ENCODE measurements around the gene CTDSPL2. TPM values are rescaled to one million over a fixed set of nuclear protein-coding genes. Genes with fewer than 3 reads are reported as not detected.
"Not testable (repeated sequence)": the region's sequence is repeated elsewhere in the genome, so short reads cannot be mapped to it uniquely, and the experiment has no call there.

Gene CTDSPL2
- total and polyA plus RNA-seq, 2 experiments from 2014 or later, result 21.1 to 48.2 TPM

DNA sequence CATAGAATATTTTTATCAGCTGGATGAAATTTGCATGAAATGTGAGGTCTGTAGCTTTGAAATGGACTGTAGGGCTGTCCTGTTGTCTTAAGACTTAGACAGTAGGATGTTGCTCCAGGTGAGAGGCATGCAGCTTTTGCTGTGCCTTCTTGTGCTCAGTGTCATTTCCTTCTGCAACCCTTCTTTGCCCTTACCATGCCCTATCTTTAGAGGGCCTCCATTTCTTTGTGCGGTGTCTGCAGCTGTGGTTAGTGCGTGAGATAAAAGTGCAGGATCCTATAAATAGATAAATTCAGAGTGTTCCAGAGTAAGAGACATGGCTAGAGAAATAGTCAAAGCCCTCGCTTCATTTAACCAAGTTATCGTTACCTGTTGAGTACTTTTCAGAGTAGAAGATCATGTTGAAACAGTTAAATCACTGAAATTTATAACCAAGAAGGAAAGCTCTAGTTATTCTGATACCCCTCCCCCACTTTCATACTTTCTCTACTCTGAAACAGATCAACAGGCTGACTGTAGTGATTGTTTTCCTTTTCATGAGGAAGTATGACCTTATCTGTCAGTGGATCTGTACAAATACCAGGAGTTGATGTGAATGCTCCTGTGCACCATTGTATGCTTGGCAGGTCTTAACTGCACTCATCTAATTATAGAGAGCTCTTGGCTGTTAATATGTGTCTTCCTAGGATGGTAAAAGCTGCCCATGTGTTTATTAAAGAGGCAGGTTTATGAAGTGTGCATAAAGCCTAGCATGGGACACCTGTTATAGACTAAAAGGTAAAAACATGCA, 127.7 kb downstream of the CTDSPL2 start:
- no peak overlapping the region for H3K4me2 ChIP-seq (ENCODE audit: unreplicated experiment)
- peaks cover 7% of the 10 kb centered on the region; the same call in 1 of the 2 replicates for H3F3A ChIP-seq (ENCODE audit: insufficient read depth)
- no peak overlapping the region for H3K4me3 ChIP-seq
- peaks cover 79% of the 10 kb centered on the region for H3K36me3 ChIP-seq (ENCODE audit: low read depth)
- no peak overlapping the region for H3K27ac ChIP-seq
- in situ Hi-C loops (cut with MboI), result no loop called here
- no peak overlapping the region for H3K9ac ChIP-seq
- TF ChIP-seq EZH2 (IDR thresholded peaks at IDR 0.05; ENCODE audit: insufficient read depth, poor library complexity, severe bottlenecking), result no peak
- no peak for TF ChIP-seq EZH2phosphoT487 (IDR thresholded peaks at IDR 0.05; ENCODE audit: insufficient read depth, low read depth)
- H4K20me1 ChIP-seq (ENCODE audit: insufficient read depth), result no peaks in the 10 kb centered on the region
- DNase-seq, result no peak
- no peaks in the 10 kb centered on the region for H3K4me1 ChIP-seq (ENCODE audit: insufficient read depth)
- H3K9me3 ChIP-seq (ENCODE audit: low read depth), result no peaks in the 10 kb centered on the region
- peaks cover 87% of the 10 kb centered on the region for H3K79me2 ChIP-seq (ENCODE audit: insufficient read depth)
- H3K27me3 ChIP-seq (replicated peaks; ENCODE audit: insufficient read depth), result no peaks in the 10 kb centered on the region
- H2AFZ ChIP-seq, result no peak overlapping the region
- H3K9me2 ChIP-seq (ENCODE audit: insufficient read depth), result no peaks in the 10 kb centered on the region
- 96% methylated on average over 4 of the region's 4 CpGs for WGBS, 2 experiments (ENCODE audit: low coverage in 1 of 2, low lambda C conversion rate in 2 of 2, missing lambda C conversion rate in 2 of 2)

DNA sequence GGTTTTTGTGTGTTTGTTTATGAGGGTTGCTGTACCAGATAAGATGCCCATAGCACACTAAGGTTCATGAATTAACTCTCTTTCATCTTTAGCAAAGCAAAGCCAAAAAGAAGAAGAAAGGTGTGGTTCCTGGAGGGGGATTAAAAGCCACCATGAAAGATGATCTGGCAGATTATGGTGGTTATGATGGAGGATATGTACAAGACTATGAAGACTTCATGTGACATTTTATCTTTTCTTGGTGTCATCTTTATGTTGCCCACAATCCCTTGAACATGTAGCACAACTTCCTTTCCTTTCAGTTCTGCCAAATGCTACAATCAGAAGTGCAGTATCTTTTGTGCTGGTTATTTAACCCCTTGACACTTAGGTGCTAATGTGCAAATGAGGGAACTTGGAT, 133.5 kb downstream of the CTDSPL2 start:
- Histone ChIP-seq H3K79me2 (ENCODE audit: insufficient read depth) (peaks cover 29% of the 10 kb centered on the region), H3F3A (ENCODE audit: insufficient read depth) (peaks cover 46% of the 10 kb centered on the region), H3K36me3 (ENCODE audit: low read depth) (peaks cover 84% of the 10 kb centered on the region)
- H3K4me3 ChIP-seq; H3K4me2 ChIP-seq (ENCODE audit: unreplicated experiment); in situ Hi-C loops (cut with MboI); H3K27ac ChIP-seq; H3K9me3 ChIP-seq (ENCODE audit: low read depth); H3K9me2 ChIP-seq (ENCODE audit: insufficient read depth); H3K4me1 ChIP-seq (ENCODE audit: insufficient read depth); H2AFZ ChIP-seq; H4K20me1 ChIP-seq (ENCODE audit: insufficient read depth); H3K27me3 ChIP-seq (replicated peaks; ENCODE audit: insufficient read depth); H3K9ac ChIP-seq; DNase-seq: not testable (repeated sequence)

DNA sequence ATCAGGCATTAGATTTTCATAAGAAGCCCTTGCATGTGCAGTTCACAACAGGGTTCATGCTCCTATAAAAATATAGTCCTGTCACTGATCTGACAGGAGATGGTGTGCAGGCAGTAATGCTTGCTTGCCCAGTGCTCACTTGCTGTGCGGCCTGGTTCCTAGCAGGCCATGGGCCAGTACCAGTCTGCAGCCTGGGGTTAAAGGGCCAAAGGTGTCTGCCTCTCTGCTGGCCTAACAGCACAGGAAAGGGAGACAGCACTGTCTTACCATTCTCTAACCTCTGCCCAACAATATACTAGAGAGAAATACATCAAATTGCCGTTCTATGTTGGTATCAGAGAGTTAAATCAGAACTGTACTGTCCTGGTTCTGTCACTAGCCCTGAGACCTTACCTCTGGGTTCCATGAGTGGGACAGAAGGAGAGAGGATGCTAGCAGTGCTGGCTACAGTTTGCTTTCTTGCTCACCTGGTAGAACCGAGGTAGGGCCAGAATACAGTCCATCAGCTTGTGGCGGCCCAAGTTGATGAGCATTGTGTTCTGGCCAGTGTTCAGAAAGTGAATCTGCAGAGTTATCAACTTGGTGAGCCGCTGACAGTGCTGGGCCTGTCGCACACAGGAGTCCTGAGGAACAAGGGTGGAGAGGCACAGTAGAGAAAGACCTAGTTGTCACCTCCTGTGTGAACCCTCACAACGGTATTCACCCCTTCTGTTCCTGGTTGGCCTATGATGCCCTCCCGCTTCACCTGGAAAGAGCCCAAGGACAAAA, 138.1 kb downstream of the CTDSPL2 start:
- Histone ChIP-seq H3K79me2 (ENCODE audit: insufficient read depth) (no peaks in the 10 kb centered on the region), H3K36me3 (ENCODE audit: low read depth) (peaks cover 52% of the 10 kb centered on the region), H4K20me1 (ENCODE audit: insufficient read depth) (no peaks in the 10 kb centered on the region), H3K9ac (no peak overlapping the region), H3K4me3 (no peak overlapping the region), H3K9me3 (ENCODE audit: low read depth) (no peaks in the 10 kb centered on the region), H2AFZ (no peak overlapping the region), H3K9me2 (ENCODE audit: insufficient read depth) (no peaks in the 10 kb centered on the region), H3K4me1 (ENCODE audit: insufficient read depth) (no peaks in the 10 kb centered on the region), H3K27ac (no peak overlapping the region), H3K27me3 (replicated peaks; ENCODE audit: insufficient read depth) (no peaks in the 10 kb centered on the region), H3F3A (ENCODE audit: insufficient read depth) (peaks cover 54% of the 10 kb centered on the region), H3K4me2 (ENCODE audit: unreplicated experiment) (no peak overlapping the region)
- DNase-seq, result no peak
- no peak for TF ChIP-seq EZH2phosphoT487 (IDR thresholded peaks at IDR 0.05; ENCODE audit: insufficient read depth, low read depth)
- no peak for TF ChIP-seq EZH2 (IDR thresholded peaks at IDR 0.05; ENCODE audit: insufficient read depth, poor library complexity, severe bottlenecking)
- WGBS, 2 experiments (ENCODE audit: low coverage in 1 of 2, low lambda C conversion rate in 2 of 2, missing lambda C conversion rate in 2 of 2), result 96% methylated on average over 8 of the region's 8 CpGs
- in situ Hi-C loops (cut with MboI), result no loop called here

DNA sequence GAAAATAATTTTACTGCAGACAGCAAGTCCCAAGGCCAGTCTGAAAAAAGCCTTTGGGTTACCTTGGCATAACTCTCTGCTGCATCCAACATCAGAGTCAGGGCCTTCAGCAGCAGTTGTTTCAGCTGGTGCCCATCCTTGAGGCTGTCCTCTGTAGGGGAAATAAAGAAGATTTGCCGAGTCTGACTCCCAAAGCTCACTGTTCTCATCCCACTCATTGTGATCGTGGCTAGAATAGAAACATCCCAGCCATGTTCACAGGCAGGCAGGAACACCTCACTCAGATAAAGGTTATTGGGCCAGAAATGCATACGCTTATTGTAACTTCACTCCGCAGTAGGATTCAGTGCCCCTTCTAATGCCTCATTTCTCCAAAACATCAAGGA, 138.7 kb downstream of the CTDSPL2 start:
- no peak for TF ChIP-seq EZH2phosphoT487 (IDR thresholded peaks at IDR 0.05; ENCODE audit: insufficient read depth, low read depth)
- TF ChIP-seq EZH2 (IDR thresholded peaks at IDR 0.05; ENCODE audit: insufficient read depth, poor library complexity, severe bottlenecking), result no peak
- Histone ChIP-seq H2AFZ (no peak overlapping the region), H3K4me3 (no peak overlapping the region), H3K9me3 (ENCODE audit: low read depth) (no peaks in the 10 kb centered on the region), H3K4me2 (ENCODE audit: unreplicated experiment) (no peak overlapping the region), H4K20me1 (ENCODE audit: insufficient read depth) (no peaks in the 10 kb centered on the region), H3F3A (ENCODE audit: insufficient read depth) (peaks cover 48% of the 10 kb centered on the region), H3K79me2 (ENCODE audit: insufficient read depth) (no peaks in the 10 kb centered on the region), H3K36me3 (ENCODE audit: low read depth) (peaks cover 46% of the 10 kb centered on the region), H3K9ac (no peak overlapping the region), H3K9me2 (ENCODE audit: insufficient read depth) (no peaks in the 10 kb centered on the region), H3K4me1 (ENCODE audit: insufficient read depth) (no peaks in the 10 kb centered on the region), H3K27ac (no peak overlapping the region), H3K27me3 (replicated peaks; ENCODE audit: insufficient read depth) (no peaks in the 10 kb centered on the region)
- DNase-seq, result no peak
- in situ Hi-C loops (cut with MboI), result no loop called here
- 92% methylated on average over 4 of the region's 4 CpGs for WGBS, 2 experiments (ENCODE audit: low coverage in 1 of 2, low lambda C conversion rate in 2 of 2, missing lambda C conversion rate in 2 of 2)
